Type B pancreatic cell (in vitro differentiated cells): Measurements from ENCODE around the gene ZNF22. TPM values are rescaled to one million over a fixed set of nuclear protein-coding genes. Genes with fewer than 3 reads are reported as not detected.
A peak's percentile ranks its signal among the peaks of the same experiment; 100 is the strongest.
"Not testable (repeated sequence)": the region's sequence is repeated elsewhere in the genome, so short reads cannot be mapped to it uniquely, and the experiment has no call there.

Experiments used
- DNase-seq: peaks from one replicate; pipeline ENCODE4 v3.0.0; 2021; ENCODE audit warnings: mixed read lengths; ENCODE audit not compliant: unreplicated experiment; ENCODE audit errors: extremely low spot score
- H3K27ac Mint-ChIP-seq: 2 replicates; pipeline ENCODE4 v1.8.0; 2021; ENCODE audit warnings: mild to moderate bottlenecking, mixed read lengths
- H3K27me3 Mint-ChIP-seq: 2 replicates; pipeline ENCODE4 v1.8.0; 2021; ENCODE audit warnings: mixed read lengths
- H3K36me3 Mint-ChIP-seq: 2 replicates; pipeline ENCODE4 v1.8.0; 2021; ENCODE audit warnings: mixed read lengths
- H3K4me1 Mint-ChIP-seq: one replicate; pipeline ENCODE4 v1.8.0; 2021; ENCODE audit warnings: mixed read lengths; ENCODE audit not compliant: unreplicated experiment
- H3K4me3 Mint-ChIP-seq: 2 replicates; pipeline ENCODE4 v1.8.0; 2021; ENCODE audit warnings: mild to moderate bottlenecking, mixed read lengths
- H3K9me3 Mint-ChIP-seq: 2 replicates; pipeline ENCODE4 v1.8.0; 2021; ENCODE audit warnings: mixed read lengths
- total RNA-seq: library from RNA; stranded (reverse); gene quantifications from 2 replicates; pipeline ENCODE4 v1.2.1, GENCODE V29; 2021; ENCODE audit warnings: low replicate concordance
- TF ChIP-seq, protein P1 (sequence below): fragments of 200-600 bp; sonication (generic); conservative IDR thresholded peaks from 2 replicates; pipeline ENCODE4 v1.5.0; 2021; ENCODE audit warnings: antibody characterized with exemption, mild to moderate bottlenecking

Gene ZNF22
- total RNA-seq, 1 donor from 2014 or later, result 39.0 TPM

DNA sequence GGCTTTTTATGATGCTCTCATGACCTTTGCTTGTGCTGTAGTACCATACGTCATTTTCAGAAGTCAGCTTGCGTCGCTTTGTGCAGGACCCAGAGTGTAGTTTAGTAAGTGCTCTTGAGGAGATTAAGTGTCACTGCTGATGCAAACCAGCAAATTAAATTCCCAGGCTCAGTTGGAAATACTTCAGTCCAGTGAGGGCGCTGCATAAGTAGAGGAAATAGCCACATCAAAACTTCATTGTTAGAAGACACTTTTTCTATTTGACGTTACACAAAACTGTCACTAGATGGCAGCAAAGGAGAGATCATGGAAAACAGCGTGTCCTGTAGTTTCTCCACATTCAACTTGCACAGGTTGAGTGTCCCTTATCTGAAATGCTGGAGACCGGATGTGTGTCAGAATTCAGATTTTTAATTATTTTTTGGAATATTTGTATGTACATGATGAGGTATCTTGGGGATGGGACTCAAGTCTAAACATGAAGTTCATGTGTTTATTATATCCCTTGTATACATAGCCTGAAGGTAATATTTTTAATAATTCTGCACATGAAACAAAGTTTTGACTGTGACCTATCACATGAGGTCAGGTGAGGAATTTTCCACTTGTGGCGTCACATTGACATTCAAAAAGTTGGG, 7.9 kb downstream of the ZNF22 start:
- TF ChIP-seq, protein P1, sequence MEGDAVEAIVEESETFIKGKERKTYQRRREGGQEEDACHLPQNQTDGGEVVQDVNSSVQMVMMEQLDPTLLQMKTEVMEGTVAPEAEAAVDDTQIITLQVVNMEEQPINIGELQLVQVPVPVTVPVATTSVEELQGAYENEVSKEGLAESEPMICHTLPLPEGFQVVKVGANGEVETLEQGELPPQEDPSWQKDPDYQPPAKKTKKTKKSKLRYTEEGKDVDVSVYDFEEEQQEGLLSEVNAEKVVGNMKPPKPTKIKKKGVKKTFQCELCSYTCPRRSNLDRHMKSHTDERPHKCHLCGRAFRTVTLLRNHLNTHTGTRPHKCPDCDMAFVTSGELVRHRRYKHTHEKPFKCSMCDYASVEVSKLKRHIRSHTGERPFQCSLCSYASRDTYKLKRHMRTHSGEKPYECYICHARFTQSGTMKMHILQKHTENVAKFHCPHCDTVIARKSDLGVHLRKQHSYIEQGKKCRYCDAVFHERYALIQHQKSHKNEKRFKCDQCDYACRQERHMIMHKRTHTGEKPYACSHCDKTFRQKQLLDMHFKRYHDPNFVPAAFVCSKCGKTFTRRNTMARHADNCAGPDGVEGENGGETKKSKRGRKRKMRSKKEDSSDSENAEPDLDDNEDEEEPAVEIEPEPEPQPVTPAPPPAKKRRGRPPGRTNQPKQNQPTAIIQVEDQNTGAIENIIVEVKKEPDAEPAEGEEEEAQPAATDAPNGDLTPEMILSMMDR, result peak; percentile 90
- no peaks in the 10 kb centered on the region for H3K4me1 Mint-ChIP-seq
- H3K4me3 Mint-ChIP-seq, result no peak overlapping the region
- no peak for DNase-seq
- H3K27me3 Mint-ChIP-seq, result no peaks in the 10 kb centered on the region
- H3K27ac Mint-ChIP-seq, result no peak overlapping the region
- H3K9me3 Mint-ChIP-seq, result no peaks in the 10 kb centered on the region
- peaks cover 24% of the 10 kb centered on the region for H3K36me3 Mint-ChIP-seq

DNA sequence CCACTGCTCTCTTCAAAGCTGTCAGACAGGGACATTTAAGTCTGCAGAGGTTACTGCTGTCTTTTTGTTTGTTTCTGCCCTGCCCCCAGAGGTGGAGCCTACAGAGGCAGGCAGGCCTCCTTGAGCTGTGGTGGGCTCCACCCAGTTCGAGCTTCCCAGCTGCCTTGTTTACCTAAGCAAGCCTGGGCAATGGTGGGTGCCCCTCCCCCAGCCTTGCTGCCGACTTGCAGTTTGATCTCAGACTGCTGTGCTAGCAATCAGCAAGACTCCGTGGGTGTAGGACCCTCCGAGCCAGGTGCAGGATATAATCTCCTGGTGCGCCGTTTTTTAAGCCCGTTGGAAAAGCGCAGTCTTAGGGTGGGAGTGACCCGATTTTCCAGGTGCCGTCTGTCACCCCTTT, 13.8 kb downstream of the ZNF22 start:
- not testable (repeated sequence) for H3K4me3 Mint-ChIP-seq

DNA sequence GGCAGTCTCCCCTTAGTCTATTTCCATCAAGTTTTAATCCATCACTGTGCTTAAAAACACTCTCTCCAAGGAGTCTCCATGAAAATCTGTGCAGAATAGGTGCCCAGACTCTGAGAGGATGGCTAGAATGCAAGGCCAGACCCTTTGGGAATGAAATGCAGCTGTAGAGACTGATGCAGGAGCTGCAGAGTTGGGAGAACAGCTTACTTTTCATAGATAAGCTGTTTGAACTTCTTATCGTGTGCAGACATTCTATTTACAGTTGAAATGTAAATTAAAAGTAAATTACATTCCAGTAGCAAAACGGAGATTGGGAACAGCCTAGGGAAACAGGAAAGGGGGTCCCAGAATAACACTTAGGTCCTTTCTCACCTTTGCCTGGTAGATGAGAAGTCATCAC, 14.9 kb downstream of the ZNF22 start:
- H3K27ac Mint-ChIP-seq, result no peak overlapping the region
- H3K4me1 Mint-ChIP-seq, result no peaks in the 10 kb centered on the region
- no peak overlapping the region for H3K4me3 Mint-ChIP-seq
- TF ChIP-seq, protein P1, result no peak
- H3K27me3 Mint-ChIP-seq, result no peaks in the 10 kb centered on the region
- no peaks in the 10 kb centered on the region for H3K36me3 Mint-ChIP-seq
- DNase-seq, result no peak
- no peaks in the 10 kb centered on the region for H3K9me3 Mint-ChIP-seq

More for the DNA sequence above, 13.8 kb downstream of the ZNF22 start:
- H3K36me3 Mint-ChIP-seq, H3K27me3 Mint-ChIP-seq, H3K4me1 Mint-ChIP-seq, H3K9me3 Mint-ChIP-seq, H3K27ac Mint-ChIP-seq, DNase-seq: not testable (repeated sequence)

DNA sequence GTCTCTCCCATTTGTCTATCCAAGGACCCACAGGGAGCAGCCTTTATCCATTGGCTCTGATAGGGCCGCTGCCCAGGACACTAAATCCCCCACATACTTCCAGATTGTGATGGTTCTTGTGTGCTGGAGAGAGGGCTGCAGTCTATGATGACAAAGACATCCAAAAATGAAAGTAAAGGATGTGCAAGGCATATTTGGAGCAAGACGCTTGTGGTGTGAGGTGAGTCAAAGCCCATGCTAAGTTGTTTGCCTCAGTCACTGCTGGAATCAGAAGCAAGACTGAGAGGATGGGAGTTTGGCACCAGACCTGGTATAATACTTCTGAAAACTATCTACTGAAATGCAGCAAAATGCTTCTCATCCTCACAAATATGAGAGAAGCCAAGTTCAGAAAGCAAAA, 22.7 kb downstream of the ZNF22 start:
- TF ChIP-seq, protein P1, result no peak
- peaks cover 4% of the 10 kb centered on the region for H3K27me3 Mint-ChIP-seq
- no peak for DNase-seq
- H3K36me3 Mint-ChIP-seq, result no peaks in the 10 kb centered on the region
- no peak overlapping the region for H3K27ac Mint-ChIP-seq
- peaks cover 5% of the 10 kb centered on the region for H3K9me3 Mint-ChIP-seq
- no peaks in the 10 kb centered on the region for H3K4me1 Mint-ChIP-seq
- H3K4me3 Mint-ChIP-seq, result no peak overlapping the region

DNA sequence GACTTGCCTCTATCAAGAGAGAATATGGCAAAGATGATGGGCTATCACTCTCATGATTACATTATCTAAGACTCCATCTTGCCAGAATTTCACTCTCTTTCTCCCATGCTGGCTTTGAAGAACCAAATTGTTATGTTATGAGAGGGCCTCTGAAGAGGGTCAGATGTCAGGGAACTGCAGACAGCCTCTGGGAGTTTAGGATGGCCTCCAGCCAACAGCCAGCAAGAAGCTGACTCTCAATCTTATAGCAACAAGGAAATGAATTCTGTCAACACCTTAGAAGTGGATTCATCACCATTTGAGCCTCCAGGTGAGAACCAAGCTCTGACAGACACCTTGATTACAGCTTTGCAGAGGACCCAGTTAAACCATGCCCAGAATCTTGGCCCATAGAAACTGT, 33.6 kb downstream of the ZNF22 start:
- no peak overlapping the region for H3K4me3 Mint-ChIP-seq
- peaks cover 2% of the 10 kb centered on the region for H3K27me3 Mint-ChIP-seq
- H3K27ac Mint-ChIP-seq, result no peak overlapping the region
- DNase-seq, result no peak
- TF ChIP-seq, protein P1, result no peak
- H3K4me1 Mint-ChIP-seq, result peaks cover 3% of the 10 kb centered on the region
- H3K36me3 Mint-ChIP-seq, result no peaks in the 10 kb centered on the region
- H3K9me3 Mint-ChIP-seq, result no peaks in the 10 kb centered on the region

DNA sequence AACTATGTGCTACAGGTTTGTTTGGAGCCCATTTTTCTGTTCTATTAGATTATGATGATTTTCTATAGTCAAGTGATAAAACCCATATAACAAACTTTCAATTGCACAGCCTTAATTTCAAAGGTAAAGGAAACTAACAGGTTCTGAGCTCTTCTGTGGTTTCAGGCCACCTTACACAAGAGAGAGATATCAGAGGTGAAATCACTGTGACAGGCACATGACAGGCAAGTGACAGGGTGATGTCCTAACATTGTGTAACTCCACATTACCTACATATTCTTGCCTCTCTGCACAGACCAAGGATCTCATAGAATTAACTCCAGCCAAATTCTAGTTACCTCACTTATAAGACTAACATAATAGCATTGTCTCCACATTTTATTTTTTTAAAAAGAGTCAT, 35.0 kb downstream of the ZNF22 start:
- peaks cover 2% of the 10 kb centered on the region for H3K27me3 Mint-ChIP-seq
- H3K36me3 Mint-ChIP-seq, result no peaks in the 10 kb centered on the region
- TF ChIP-seq, protein P1, result no peak

More for the DNA sequence above, 35.0 kb downstream of the ZNF22 start:
- Mint-ChIP-seq H3K4me1 (peaks cover 3% of the 10 kb centered on the region), H3K4me3 (no peak overlapping the region), H3K27ac (no peak overlapping the region), H3K9me3 (no peaks in the 10 kb centered on the region)
- no peak for DNase-seq
